Epithelial cell of esophagus (primary cell): Measurements from ENCODE around the gene CHD6.

ENCODE experiments used
- DNase-seq: peaks from one replicate; pipeline ENCODE4 v3.0.0; 2010; ENCODE audit warnings: low read depth
- H3K4me3 ChIP-seq: 2 replicates; pipeline ENCODE4 v1.5.1; 2011; ENCODE audit warnings: mild to moderate bottlenecking, low read length, control low read depth
- TF ChIP-seq, protein P1 (sequence below): IDR thresholded peaks from 2 replicates; pipeline ENCODE4 v1.5.1; 2011; ENCODE audit warnings: low read depth, mild to moderate bottlenecking, low read length, control low read depth, inconsistent platforms; ENCODE audit not compliant: insufficient read depth; ENCODE audit errors: missing control alignments

CHD6 gene

DNA sequence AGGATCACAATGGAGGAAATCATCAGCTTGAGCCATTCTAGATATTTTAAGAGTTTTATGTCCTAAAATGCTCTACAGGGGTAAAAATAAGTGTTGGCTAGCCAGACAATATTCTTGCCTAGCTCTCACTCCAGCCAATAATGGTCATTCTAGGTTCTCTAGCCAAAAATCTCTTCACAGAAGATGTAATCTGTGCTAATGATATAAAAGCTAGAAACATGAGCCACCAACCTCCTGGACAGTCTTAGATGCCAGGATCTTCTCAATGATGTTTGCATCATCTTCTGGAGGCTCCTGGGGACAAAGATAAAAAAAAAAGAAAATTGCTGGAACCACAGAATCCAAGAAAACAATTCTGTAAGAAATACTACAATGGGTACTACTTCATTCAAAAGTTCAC is 119.1 kb downstream of the CHD6 start:
- no peak for DNase-seq
- TF ChIP-seq, protein P1, sequence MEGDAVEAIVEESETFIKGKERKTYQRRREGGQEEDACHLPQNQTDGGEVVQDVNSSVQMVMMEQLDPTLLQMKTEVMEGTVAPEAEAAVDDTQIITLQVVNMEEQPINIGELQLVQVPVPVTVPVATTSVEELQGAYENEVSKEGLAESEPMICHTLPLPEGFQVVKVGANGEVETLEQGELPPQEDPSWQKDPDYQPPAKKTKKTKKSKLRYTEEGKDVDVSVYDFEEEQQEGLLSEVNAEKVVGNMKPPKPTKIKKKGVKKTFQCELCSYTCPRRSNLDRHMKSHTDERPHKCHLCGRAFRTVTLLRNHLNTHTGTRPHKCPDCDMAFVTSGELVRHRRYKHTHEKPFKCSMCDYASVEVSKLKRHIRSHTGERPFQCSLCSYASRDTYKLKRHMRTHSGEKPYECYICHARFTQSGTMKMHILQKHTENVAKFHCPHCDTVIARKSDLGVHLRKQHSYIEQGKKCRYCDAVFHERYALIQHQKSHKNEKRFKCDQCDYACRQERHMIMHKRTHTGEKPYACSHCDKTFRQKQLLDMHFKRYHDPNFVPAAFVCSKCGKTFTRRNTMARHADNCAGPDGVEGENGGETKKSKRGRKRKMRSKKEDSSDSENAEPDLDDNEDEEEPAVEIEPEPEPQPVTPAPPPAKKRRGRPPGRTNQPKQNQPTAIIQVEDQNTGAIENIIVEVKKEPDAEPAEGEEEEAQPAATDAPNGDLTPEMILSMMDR, result no peak
- H3K4me3 ChIP-seq, result no peak overlapping the region

- H3K4me3 ChIP-seq, result no peak overlapping the region
- no peak for DNase-seq
- TF ChIP-seq, protein P1, result no peak
Measured at GRCh38 chr20:41497186-41497895, 120.8 kb downstream of the CHD6 start.

GRCh38 chr20:41494451-41494850 is 123.7 kb downstream of the CHD6 start:
- DNase-seq, result no peak
- TF ChIP-seq, protein P1, result no peak
- H3K4me3 ChIP-seq, result no peak overlapping the region

DNA sequence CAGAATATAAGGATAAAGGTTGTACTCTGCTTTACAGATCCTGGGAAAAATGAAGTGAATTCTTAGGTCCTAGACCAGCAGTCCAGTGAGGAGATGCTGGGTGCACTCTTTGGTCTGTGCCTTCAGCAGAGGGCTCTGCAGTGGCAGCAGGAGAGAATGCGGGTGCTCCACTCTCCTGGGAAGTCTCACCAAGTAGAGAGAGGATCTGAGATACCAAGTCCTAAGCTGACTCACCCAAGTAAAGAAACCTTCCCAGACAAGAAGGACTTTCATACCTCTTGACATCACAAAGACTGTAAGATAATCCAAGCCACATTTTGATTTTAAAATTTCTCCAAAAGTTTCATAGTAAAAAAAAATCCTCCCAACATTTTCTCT is 134.6 kb downstream of the CHD6 start:
- no peak for DNase-seq
- no peak overlapping the region for H3K4me3 ChIP-seq
- TF ChIP-seq, protein P1, result no peak

DNA sequence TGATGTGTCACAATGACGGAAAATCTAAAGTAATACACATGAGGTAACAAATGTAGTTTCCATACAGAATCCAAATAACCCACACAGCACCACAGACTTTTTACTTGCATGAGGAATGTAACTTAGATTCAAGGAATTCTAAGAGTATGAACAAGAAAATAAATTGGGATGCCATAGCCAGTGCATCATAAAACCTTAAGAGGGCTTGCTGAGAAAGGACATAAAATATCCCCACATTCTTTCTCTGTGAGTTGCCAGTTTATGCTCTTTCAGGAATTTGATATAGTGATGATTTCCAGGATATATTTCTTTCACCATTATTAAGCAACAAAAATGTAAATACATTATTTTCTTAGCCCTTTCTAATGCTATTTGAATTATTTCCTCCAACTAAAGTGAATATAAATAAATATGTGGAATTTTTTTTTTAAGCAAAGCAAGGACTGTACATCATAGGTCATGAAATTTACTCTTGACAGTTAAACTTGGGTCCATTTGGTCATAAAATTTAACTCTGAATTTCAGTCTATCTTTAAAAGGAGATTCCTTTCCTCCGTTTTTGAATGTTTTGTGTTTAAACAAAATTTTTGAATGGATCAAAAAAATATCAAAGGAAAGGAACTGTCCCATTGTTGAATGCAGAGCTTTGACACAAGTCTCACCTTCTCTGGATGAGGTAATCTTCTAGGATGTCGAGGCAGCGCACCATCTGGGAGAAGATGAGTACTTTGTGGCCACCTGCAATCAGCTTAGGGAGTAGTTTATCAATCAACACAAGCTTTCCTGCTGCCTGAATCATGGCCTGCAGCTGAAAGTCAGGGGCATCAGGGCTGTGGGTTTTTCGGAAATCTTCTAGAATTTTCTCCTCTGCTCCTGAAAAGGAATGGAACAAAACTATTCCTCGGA is 135.3 kb downstream of the CHD6 start:
- TF ChIP-seq, protein P1, result no peak
- DNase-seq, result peak; percentile 6

GRCh38 chr20:41480054-41480770 is 138.0 kb downstream of the CHD6 start:
- DNase-seq, result no peak
- H3K4me3 ChIP-seq, result no peak overlapping the region
- TF ChIP-seq, protein P1, result no peak

More for the DNA sequence above, 135.3 kb downstream of the CHD6 start:
- no peak overlapping the region for H3K4me3 ChIP-seq
